Activated CD4-positive, alpha-beta T cell treated with anti-CD3 and anti-CD28 coated beads, Interleukin-2, amount 10 ng/mL, durations not matched to agents 24 days and 14 days (primary cell): ENCODE measurements around the gene TSNAX. TPM values are rescaled to one million over a fixed set of nuclear protein-coding genes. Genes with fewer than 3 reads are reported as not detected.
A peak's percentile ranks its signal among the peaks of the same experiment; 100 is the strongest.

Source experiments
- DNase-seq: peaks from one replicate; pipeline ENCODE4 v3.0.0; 2022
- H3K27ac Mint-ChIP-seq: one replicate; pipeline ENCODE4 v1.8.0; 2022; ENCODE audit warnings: mild to moderate bottlenecking, mixed read lengths
- H3K27me3 Mint-ChIP-seq: one replicate; pipeline ENCODE4 v1.8.0; 2022; ENCODE audit warnings: mixed read lengths
- H3K36me3 Mint-ChIP-seq: one replicate; pipeline ENCODE4 v1.8.0; 2022; ENCODE audit warnings: low read depth, mild to moderate bottlenecking, mixed read lengths
- H3K4me1 Mint-ChIP-seq: one replicate; pipeline ENCODE4 v1.8.0; 2021; ENCODE audit warnings: mixed read lengths
- H3K4me3 Mint-ChIP-seq: one replicate; pipeline ENCODE4 v1.8.0; 2022; ENCODE audit warnings: mild to moderate bottlenecking, moderate library complexity, mixed read lengths
- H3K9me3 Mint-ChIP-seq: one replicate; pipeline ENCODE4 v1.8.0; 2021; ENCODE audit warnings: mixed read lengths
- intact Hi-C: fragments of 100-400 bp; cut with micrococcal nuclease; formaldehyde crosslinking; loops from one replicate; pipeline ENCODE4 v1.15.1; 2023
- total RNA-seq: library from RNA; stranded (reverse); gene quantifications from 2 replicates; pipeline ENCODE4 v1.2.3, GENCODE V29; 2022

The TSNAX gene
- total RNA-seq, 1 donor from 2014 or later, result 41.4 TPM

GRCh38 chr1:231527586-231528171 is 790 bp upstream of the TSNAX start:
- Mint-ChIP-seq H3K27ac (peak overlapping the region; percentile 97), H3K9me3 (no peaks in the 10 kb centered on the region), H3K4me3 (peak overlapping the region; percentile 92), H3K36me3 (peaks cover 25% of the 10 kb centered on the region), H3K4me1 (peaks cover 32% of the 10 kb centered on the region), H3K27me3 (no peaks in the 10 kb centered on the region)
- DNase-seq, result no peak
- intact Hi-C loops, result loop anchor here (1.0 to 5.0 kb wide), 9 partner anchors 67 to 660 kb away; partner anchors contain the start of genes ARV1, C1orf198, DISC1 and EGLN1

GRCh38 chr1:231533240-231533639 is 4.8 kb downstream of the TSNAX start:
- Mint-ChIP-seq H3K27me3 (no peaks in the 10 kb centered on the region), H3K4me1 (peaks cover 27% of the 10 kb centered on the region), H3K27ac (no peak overlapping the region), H3K4me3 (no peak overlapping the region), H3K9me3 (no peaks in the 10 kb centered on the region), H3K36me3 (peaks cover 46% of the 10 kb centered on the region)
- intact Hi-C loops, result no loop called here
- DNase-seq, result no peak

DNA sequence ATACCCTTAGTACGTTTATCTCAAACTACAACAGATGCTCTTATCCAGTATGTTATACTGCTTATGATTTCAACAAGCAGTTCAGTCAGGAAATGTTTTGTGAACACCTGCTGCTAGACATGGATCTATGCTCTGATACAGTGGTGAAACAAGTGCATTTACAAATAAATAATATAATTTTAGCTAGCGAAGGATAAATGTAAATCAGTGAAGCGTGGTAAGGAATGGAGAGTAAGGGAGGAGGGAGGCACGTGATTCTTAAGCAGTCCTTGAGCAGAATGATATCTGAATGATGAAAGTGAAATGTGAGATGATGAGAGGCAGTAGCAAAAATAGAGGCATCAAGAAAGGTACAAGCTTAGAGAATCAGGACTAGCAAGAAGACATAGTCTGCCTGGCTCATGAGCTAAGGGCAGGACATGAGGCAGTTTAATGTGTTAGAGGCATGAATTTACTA is 6.3 kb downstream of the TSNAX start:
- no peak overlapping the region for H3K4me3 Mint-ChIP-seq
- no peaks in the 10 kb centered on the region for H3K9me3 Mint-ChIP-seq
- DNase-seq, result no peak
- peaks cover 19% of the 10 kb centered on the region for H3K4me1 Mint-ChIP-seq
- intact Hi-C loops, result no loop called here
- peaks cover 48% of the 10 kb centered on the region for H3K36me3 Mint-ChIP-seq
- no peaks in the 10 kb centered on the region for H3K27me3 Mint-ChIP-seq
- H3K27ac Mint-ChIP-seq, result no peak overlapping the region

- Mint-ChIP-seq H3K4me3 (no peak overlapping the region), H3K9me3 (no peaks in the 10 kb centered on the region), H3K27me3 (no peaks in the 10 kb centered on the region), H3K36me3 (peaks cover 50% of the 10 kb centered on the region), H3K4me1 (peaks cover 13% of the 10 kb centered on the region), H3K27ac (no peak overlapping the region)
- no peak for DNase-seq
- intact Hi-C loops, result no loop called here
Observed at GRCh38 chr1:231536099-231536498, 7.6 kb downstream of the TSNAX start.

DNA sequence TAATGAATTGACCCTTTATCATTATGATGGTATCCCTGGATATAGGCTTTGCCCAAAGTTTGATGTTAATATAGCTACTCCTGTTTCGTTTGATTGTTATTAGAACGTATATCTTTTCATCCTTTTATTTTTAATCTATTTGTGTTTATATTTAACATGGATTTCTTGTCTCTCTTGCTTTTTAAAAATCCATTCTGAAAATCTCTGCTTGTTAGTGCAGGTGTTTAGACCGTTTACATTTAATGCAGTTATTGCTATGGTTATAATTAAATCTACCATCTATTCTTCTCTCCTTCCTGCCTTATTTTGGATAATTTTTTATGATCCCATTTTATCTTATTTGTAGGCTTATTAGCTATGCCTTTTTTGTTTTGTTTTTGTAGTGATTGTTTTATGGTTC is 12.4 kb downstream of the TSNAX start:
- Mint-ChIP-seq H3K36me3 (peaks cover 57% of the 10 kb centered on the region), H3K9me3 (no peaks in the 10 kb centered on the region), H3K4me3 (no peak overlapping the region), H3K27ac (no peak overlapping the region), H3K27me3 (no peaks in the 10 kb centered on the region), H3K4me1 (peaks cover 2% of the 10 kb centered on the region)
- no peak for DNase-seq
- intact Hi-C loops, result no loop called here

DNA sequence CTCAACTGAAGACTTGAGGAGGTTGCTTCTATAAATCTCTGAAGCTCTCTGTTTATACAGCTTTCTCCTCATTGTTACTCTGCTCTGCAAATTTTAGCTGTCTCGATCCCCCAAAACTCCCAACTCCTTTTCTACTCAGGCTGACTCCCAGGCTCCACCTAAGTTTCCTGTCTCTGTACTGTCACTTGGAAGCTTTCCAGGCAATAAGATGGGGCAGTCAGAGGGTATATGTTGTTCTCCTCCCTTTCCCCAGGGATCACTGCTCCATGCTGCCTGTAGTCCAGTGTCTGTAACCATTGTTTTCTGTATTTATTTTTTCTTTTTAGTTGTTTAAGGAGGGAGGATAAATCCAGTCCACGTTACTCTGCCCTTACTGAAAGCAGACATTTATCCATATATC is 13.4 kb downstream of the TSNAX start:
- Mint-ChIP-seq H3K4me1 (no peaks in the 10 kb centered on the region), H3K4me3 (no peak overlapping the region), H3K27ac (no peak overlapping the region), H3K27me3 (no peaks in the 10 kb centered on the region), H3K9me3 (no peaks in the 10 kb centered on the region), H3K36me3 (peaks cover 53% of the 10 kb centered on the region)
- no peak for DNase-seq
- intact Hi-C loops, result no loop called here

GRCh38 chr1:231544943-231545592 is 16.6 kb downstream of the TSNAX start:
- Mint-ChIP-seq H3K27ac (no peak overlapping the region), H3K9me3 (no peaks in the 10 kb centered on the region), H3K4me1 (peaks cover 3% of the 10 kb centered on the region), H3K36me3 (peaks cover 39% of the 10 kb centered on the region), H3K27me3 (no peaks in the 10 kb centered on the region), H3K4me3 (no peak overlapping the region)
- no peak for DNase-seq
- intact Hi-C loops, result no loop called here

DNA sequence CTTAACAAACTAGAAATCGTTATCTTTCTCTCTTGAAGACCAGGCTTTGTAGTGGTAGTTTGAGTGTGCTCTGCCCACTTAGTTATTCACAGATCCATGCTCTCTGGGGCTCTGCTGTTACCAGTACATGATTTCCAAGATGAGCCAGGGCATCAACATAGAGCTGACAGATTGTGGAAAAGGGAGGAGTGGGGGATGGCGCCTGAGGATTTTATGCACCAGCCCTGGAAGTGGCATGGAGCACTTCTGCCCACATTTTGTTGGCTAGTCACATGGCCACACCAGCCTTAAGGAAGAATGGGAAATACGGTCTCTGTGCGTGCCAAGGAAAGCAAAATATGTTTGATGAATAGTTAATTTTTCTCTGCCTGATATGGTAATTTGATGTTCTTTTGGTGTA is 18.2 kb downstream of the TSNAX start:
- Mint-ChIP-seq H3K27ac (no peak overlapping the region), H3K4me1 (peaks cover 3% of the 10 kb centered on the region), H3K27me3 (no peaks in the 10 kb centered on the region), H3K36me3 (peaks cover 26% of the 10 kb centered on the region), H3K4me3 (no peak overlapping the region), H3K9me3 (no peaks in the 10 kb centered on the region)
- intact Hi-C loops, result no loop called here
- DNase-seq, result no peak

GRCh38 chr1:231549733-231550447 is 21.4 kb downstream of the TSNAX start:
- no peak for DNase-seq
- H3K4me1 Mint-ChIP-seq, result peaks cover 7% of the 10 kb centered on the region
- H3K4me3 Mint-ChIP-seq, result no peak overlapping the region
- intact Hi-C loops, result no loop called here
- no peaks in the 10 kb centered on the region for H3K27me3 Mint-ChIP-seq
- H3K36me3 Mint-ChIP-seq, result peaks cover 16% of the 10 kb centered on the region
- H3K9me3 Mint-ChIP-seq, result no peaks in the 10 kb centered on the region
- no peak overlapping the region for H3K27ac Mint-ChIP-seq

DNA sequence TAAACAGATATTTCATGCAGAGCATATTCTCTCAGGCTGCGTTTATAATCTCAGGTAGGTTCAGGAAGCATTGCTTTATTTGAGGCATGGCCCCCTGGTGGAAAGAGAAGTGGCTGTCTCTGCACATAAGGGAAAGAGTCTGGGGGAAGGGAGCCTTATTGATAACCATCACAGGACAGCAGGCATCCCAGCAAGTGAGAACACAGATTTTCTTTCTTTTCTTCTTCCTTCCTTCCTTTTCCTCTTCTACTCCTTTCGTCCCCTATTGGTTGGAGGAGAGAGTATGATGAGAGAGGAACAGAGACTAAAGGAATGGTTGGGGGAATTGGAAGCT is 21.9 kb downstream of the TSNAX start:
- DNase-seq, result peak; percentile 74

GRCh38 chr1:231553320-231553719 is 24.9 kb downstream of the TSNAX start:
- H3K9me3 Mint-ChIP-seq, result no peaks in the 10 kb centered on the region
- peaks cover 15% of the 10 kb centered on the region for H3K4me1 Mint-ChIP-seq
- no peaks in the 10 kb centered on the region for H3K27me3 Mint-ChIP-seq
- DNase-seq, result no peak
- intact Hi-C loops, result no loop called here
- H3K4me3 Mint-ChIP-seq, result no peak overlapping the region
- H3K36me3 Mint-ChIP-seq, result peaks cover 20% of the 10 kb centered on the region
- H3K27ac Mint-ChIP-seq, result no peak overlapping the region

More for the DNA sequence above, 21.9 kb downstream of the TSNAX start:
- H3K9me3 Mint-ChIP-seq, result no peaks in the 10 kb centered on the region
- no peak overlapping the region for H3K27ac Mint-ChIP-seq
- peaks cover 20% of the 10 kb centered on the region for H3K36me3 Mint-ChIP-seq
- H3K4me1 Mint-ChIP-seq, result peaks cover 7% of the 10 kb centered on the region
- intact Hi-C loops, result no loop called here
- no peaks in the 10 kb centered on the region for H3K27me3 Mint-ChIP-seq
- no peak overlapping the region for H3K4me3 Mint-ChIP-seq

GRCh38 chr1:231554969-231555368 is 26.5 kb downstream of the TSNAX start:
- H3K36me3 Mint-ChIP-seq, result peaks cover 19% of the 10 kb centered on the region
- DNase-seq, result no peak
- H3K4me1 Mint-ChIP-seq, result peaks cover 13% of the 10 kb centered on the region
- no peaks in the 10 kb centered on the region for H3K9me3 Mint-ChIP-seq
- no peak overlapping the region for H3K27ac Mint-ChIP-seq
- no peaks in the 10 kb centered on the region for H3K27me3 Mint-ChIP-seq
- intact Hi-C loops, result no loop called here
- no peak overlapping the region for H3K4me3 Mint-ChIP-seq

DNA sequence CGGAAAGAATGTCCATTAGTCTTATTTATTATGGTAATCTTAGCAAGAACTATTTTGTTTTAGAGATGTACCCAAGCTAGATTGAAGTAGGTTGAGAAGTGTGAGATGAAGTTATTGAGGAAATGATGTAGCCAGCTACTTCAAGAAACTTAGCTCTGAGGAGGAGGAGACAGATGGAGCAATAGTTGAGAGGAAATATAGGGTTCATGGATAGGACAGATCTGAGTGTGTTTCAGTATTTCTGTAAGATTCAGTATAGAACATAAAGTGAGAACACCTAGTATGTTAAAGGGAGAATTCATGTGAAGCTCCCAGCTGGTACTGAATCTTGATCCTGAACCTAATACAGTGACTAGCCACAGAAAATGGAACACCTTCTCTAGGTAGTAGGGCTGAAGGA is 28.9 kb downstream of the TSNAX start:
- H3K36me3 Mint-ChIP-seq, result peaks cover 17% of the 10 kb centered on the region
- DNase-seq, result no peak
- H3K4me1 Mint-ChIP-seq, result peaks cover 12% of the 10 kb centered on the region
- H3K27ac Mint-ChIP-seq, result no peak overlapping the region
- H3K4me3 Mint-ChIP-seq, result no peak overlapping the region
- intact Hi-C loops, result no loop called here
- H3K9me3 Mint-ChIP-seq, result no peaks in the 10 kb centered on the region
- no peaks in the 10 kb centered on the region for H3K27me3 Mint-ChIP-seq

DNA sequence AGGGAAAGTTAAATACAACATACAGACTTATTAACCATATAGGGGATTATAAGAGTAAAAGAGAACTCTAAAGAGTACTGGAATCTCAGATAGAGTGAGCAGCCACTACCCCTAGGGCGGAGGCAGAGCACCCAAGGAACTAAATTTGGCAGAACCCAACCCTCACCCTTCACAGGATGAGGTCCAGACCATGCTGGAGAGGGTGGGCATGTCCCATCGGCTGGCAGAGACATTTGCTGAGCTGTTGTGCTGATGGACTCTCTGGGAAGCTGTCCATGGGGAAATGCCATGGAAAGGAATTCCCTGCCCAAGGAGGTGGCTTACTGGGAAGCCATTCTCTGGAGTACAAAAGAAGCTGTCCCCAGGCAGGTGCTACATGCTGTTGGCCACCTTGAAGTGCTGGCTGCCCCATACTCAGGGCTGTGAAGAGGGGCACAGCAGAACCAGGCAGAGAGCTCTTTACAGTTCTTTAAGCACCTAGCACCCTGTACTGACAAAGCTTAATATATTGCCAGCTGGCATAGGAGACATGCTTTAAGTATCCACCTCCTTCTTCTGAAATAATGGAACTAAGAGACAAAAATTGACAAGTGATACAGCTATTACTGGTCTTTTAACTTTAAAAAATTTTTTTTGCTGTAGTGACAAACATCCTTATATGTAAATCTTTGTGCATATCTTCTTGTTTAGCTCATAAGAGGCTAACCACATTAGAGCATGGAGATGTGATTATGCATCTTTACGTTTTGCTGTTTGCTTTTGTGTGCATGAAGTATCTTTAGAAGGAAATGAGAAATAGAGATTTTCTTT is 29.6 kb downstream of the TSNAX start:
- Mint-ChIP-seq H3K4me3 (no peak overlapping the region), H3K27ac (no peak overlapping the region), H3K27me3 (no peaks in the 10 kb centered on the region), H3K9me3 (no peaks in the 10 kb centered on the region), H3K36me3 (peaks cover 16% of the 10 kb centered on the region), H3K4me1 (peaks cover 12% of the 10 kb centered on the region)
- intact Hi-C loops, result no loop called here
- no peak for DNase-seq
